KMS-11 (cell line): ENCODE data around the gene SDC3.

ENCODE experiments used
- H2AFZ ChIP-seq: fragments of 200-600 bp; sonication (generic); 2 replicates; pipeline ENCODE4 v1.6.1; 2016; ENCODE audit warnings: antibody characterized with exemption, mixed run types, low read depth
- H3K27ac ChIP-seq: fragments of 200-600 bp; sonication (generic); 2 replicates; pipeline ENCODE4 v1.6.1; 2016; ENCODE audit warnings: mild to moderate bottlenecking, mixed run types
- H3K27me3 ChIP-seq: fragments of 200-600 bp; sonication (generic); 2 replicates; pipeline ENCODE4 v1.6.1; 2017; ENCODE audit warnings: mild to moderate bottlenecking, low read depth, mixed run types, moderate library complexity; ENCODE audit not compliant: insufficient read depth
- H3K36me3 ChIP-seq: fragments of 200-600 bp; sonication (generic); 2 replicates; pipeline ENCODE4 v1.6.1; 2017; ENCODE audit warnings: mild to moderate bottlenecking, mixed run types; ENCODE audit not compliant: insufficient read depth
- H3K4me1 ChIP-seq: fragments of 200-600 bp; sonication (generic); 2 replicates; pipeline ENCODE4 v1.6.1; 2016; ENCODE audit warnings: mild to moderate bottlenecking, low read depth, mixed run types; ENCODE audit not compliant: poor library complexity, severe bottlenecking
- H3K4me2 ChIP-seq: fragments of 200-600 bp; sonication (generic); 2 replicates; pipeline ENCODE4 v1.7.0; 2016; ENCODE audit warnings: mild to moderate bottlenecking, mixed run types
- H3K4me3 ChIP-seq: fragments of 200-600 bp; sonication (generic); IDR thresholded peaks from 2 replicates; pipeline ENCODE4 v1.6.1; 2017; ENCODE audit warnings: low read depth, low read length, mixed read lengths; ENCODE audit not compliant: insufficient read depth
- H3K79me2 ChIP-seq: fragments of 200-600 bp; sonication (generic); 2 replicates; pipeline ENCODE4 v1.6.1; 2016; ENCODE audit warnings: low read depth, mixed run types; ENCODE audit not compliant: insufficient read depth
- H3K9ac ChIP-seq: fragments of 200-600 bp; sonication (generic); 2 replicates; pipeline ENCODE4 v1.6.1; 2016; ENCODE audit warnings: mild to moderate bottlenecking, mixed run types
- H4K20me1 ChIP-seq: fragments of 200-600 bp; sonication (generic); 2 replicates; pipeline ENCODE4 v1.6.1; 2016; ENCODE audit warnings: mild to moderate bottlenecking, mixed run types; ENCODE audit not compliant: insufficient read depth
- CTCF ChIP-seq: fragments of 200-600 bp; sonication (generic); conservative IDR thresholded peaks from 2 replicates; pipeline ENCODE4 v1.6.1; 2017; ENCODE audit warnings: low read depth, mild to moderate bottlenecking, antibody characterized with exemption, low read length, moderate library complexity, mixed read lengths

The SDC3 gene

GRCh38 chr1:30823969-30824735 is 84.4 kb downstream of the SDC3 start:
- H3K36me3 ChIP-seq = no peaks in the 10 kb centered on the region
- no peak for TF ChIP-seq CTCF
- H3K4me2 ChIP-seq = peak overlapping the region; percentile 69; the same call in 1 of the 2 replicates
- H3K27ac ChIP-seq = no peak overlapping the region
- no peaks in the 10 kb centered on the region for H3K4me1 ChIP-seq
- peak overlapping the region; percentile 66; the same call in 1 of the 2 replicates for H2AFZ ChIP-seq
- no peak overlapping the region; the same call in 1 of the 2 replicates for H3K9ac ChIP-seq
- H3K79me2 ChIP-seq = no peaks in the 10 kb centered on the region
- H3K4me3 ChIP-seq = peak overlapping the region; percentile 48
- H3K27me3 ChIP-seq = peaks cover 44% of the 10 kb centered on the region
- H4K20me1 ChIP-seq = no peaks in the 10 kb centered on the region

- no peak overlapping the region for H3K27ac ChIP-seq
- no peaks in the 10 kb centered on the region for H4K20me1 ChIP-seq
- H3K4me3 ChIP-seq = peak overlapping the region; percentile 48
- H3K9ac ChIP-seq = no peak overlapping the region
- no peak for TF ChIP-seq CTCF
- H3K27me3 ChIP-seq = peaks cover 50% of the 10 kb centered on the region
- H2AFZ ChIP-seq = peak overlapping the region; percentile 66; the same call in 1 of the 2 replicates
- no peaks in the 10 kb centered on the region for H3K79me2 ChIP-seq
- no peaks in the 10 kb centered on the region for H3K36me3 ChIP-seq
- no peaks in the 10 kb centered on the region for H3K4me1 ChIP-seq
- H3K4me2 ChIP-seq = peak overlapping the region; percentile 69; the same call in 1 of the 2 replicates
These were observed 85.0 kb downstream of the SDC3 start for GRCh38 chr1:30823627-30823968.

GRCh38 chr1:30822966-30823581 is 85.5 kb downstream of the SDC3 start:
- H3K4me1 ChIP-seq = no peaks in the 10 kb centered on the region
- H3K4me2 ChIP-seq = no peak overlapping the region
- H3K36me3 ChIP-seq = no peaks in the 10 kb centered on the region
- H3K79me2 ChIP-seq = no peaks in the 10 kb centered on the region
- no peak overlapping the region for H3K27ac ChIP-seq
- no peak for TF ChIP-seq CTCF
- no peak overlapping the region for H2AFZ ChIP-seq
- H3K4me3 ChIP-seq = no peak overlapping the region
- no peak overlapping the region for H3K9ac ChIP-seq
- peaks cover 55% of the 10 kb centered on the region for H3K27me3 ChIP-seq
- no peaks in the 10 kb centered on the region for H4K20me1 ChIP-seq

GRCh38 chr1:30822006-30822405 is 86.6 kb downstream of the SDC3 start:
- no peaks in the 10 kb centered on the region for H3K79me2 ChIP-seq
- no peaks in the 10 kb centered on the region for H3K36me3 ChIP-seq
- no peak overlapping the region for H2AFZ ChIP-seq
- H3K4me1 ChIP-seq = no peaks in the 10 kb centered on the region
- TF ChIP-seq CTCF = no peak
- no peak overlapping the region for H3K4me3 ChIP-seq
- no peak overlapping the region for H3K9ac ChIP-seq
- no peaks in the 10 kb centered on the region for H4K20me1 ChIP-seq
- H3K27ac ChIP-seq = no peak overlapping the region
- no peak overlapping the region for H3K4me2 ChIP-seq
- peaks cover 58% of the 10 kb centered on the region for H3K27me3 ChIP-seq
